Natural killer cell (primary cell): Measurements from ENCODE around the gene PHAX. TPM values are rescaled to one million over a fixed set of nuclear protein-coding genes. Genes with fewer than 3 reads are reported as not detected.

Experiments
- total RNA-seq, 4 donors: library from RNA; stranded (reverse); fragments of 120-200 nt in 1 of 4; gene quantifications; one replicate each; pipeline versions ENCODE4 v1.2.3 to v1.2.4, GENCODE V29; 2013 to 2022

Gene PHAX
- total RNA-seq, 3 donors from 2014 or later (not counting 1 experiment from before 2014, with no cell fraction given) = 39.2 to 43.6 (median 40.0) TPM

Other genes starting within 250 kb of the PHAX start
- gene GRAMD2B, start 177.5 kb upstream of the PHAX start, total RNA-seq = 10 to 100 TPM in 1 of 3 donors, 1 to 10 TPM in 2; 9.2 to 15.4 (median 10.0) TPM
- gene ALDH7A1, start 5.7 kb upstream of the PHAX start, total RNA-seq = 1 to 10 TPM in 2 of 3 donors, under 1 TPM in 1; 0.66 to 1.3 (median 1.2) TPM
- gene LMNB1, start 176.2 kb downstream of the PHAX start, total RNA-seq = 10 to 100 TPM; 31.2 to 57.8 (median 37.3) TPM